CD4-positive, alpha-beta T cell treated with Interleukin-10 for 1 hour (primary cell): ENCODE results near the gene RND2.

Experiments
- DNase-seq: peaks from one replicate; pipeline ENCODE4 v3.0.0-alpha.2; 2020

RND2 gene

GRCh38 chr17:43079641-43080302 is 54.7 kb downstream of the RND2 start:
- no peak for DNase-seq
